Measurements from ENCODE around the gene TNXB.
"Not testable (repeated sequence)": the region's sequence is repeated elsewhere in the genome, so short reads cannot be mapped to it uniquely, and the experiment has no call there.

Gene TNXB

DNA sequence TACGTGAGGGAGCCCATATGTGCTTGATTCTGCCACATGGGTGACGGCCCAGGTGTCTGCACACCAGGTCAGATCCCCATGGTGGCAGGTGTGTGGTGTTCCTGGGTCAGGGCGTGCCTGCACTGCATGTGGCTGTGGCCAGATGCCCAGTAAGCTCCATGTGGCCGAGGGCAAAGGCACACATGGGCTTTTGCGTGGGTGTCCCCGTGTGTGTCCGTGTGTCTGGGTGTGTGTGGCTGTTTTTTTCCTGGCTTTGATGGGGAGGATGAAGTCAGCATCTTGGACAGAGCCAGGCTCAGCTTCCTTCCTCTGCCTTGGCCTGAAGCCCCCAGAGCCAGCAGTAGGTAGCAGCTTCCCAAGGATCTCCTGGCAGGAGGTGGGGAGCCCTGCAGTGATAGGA, 1.5 kb upstream of the TNXB start:
- no peak for DNase-seq (ENCODE audit: low spot score)

DNA sequence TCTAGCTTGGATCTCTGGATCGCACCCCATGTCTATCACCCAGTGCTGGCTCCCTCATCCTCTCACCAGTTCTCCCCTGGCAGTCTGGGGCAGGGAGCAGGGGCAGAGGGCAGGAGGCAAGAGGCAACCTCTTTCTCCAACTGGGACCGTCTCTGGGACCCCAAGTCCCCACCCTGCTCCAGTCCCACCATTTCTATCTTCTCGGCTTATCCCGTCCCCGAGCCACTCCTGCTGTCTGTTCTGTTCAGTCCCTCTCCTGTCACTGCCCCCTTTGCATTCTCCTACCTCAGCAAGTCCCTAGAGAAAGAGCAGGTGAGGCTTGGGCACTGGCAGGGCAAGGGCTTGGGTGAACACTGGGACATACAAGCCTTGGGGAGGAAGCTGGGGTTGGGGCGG, 625 bp upstream of the TNXB start:
- no peak for DNase-seq (ENCODE audit: low spot score)

DNA sequence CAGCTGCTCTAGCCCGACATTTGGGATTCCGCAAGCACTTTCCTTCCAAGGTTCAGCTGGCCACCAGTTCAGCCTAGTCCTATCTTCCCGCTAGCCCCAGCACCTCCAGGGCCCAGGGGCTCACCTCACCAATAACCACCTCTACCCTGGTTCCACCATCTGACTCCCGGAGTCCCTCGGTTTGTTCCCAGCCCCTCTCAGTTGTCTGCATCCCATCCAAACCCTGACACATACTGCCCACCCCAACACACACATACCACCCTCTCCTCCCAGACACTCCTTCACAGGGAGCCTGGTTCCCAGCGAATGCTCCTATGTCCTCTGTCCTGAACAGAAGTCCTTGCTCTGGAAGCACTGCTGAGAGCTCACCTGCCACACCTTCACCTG, 418 bp downstream of the TNXB start:
- DNase-seq (ENCODE audit: low spot score): no peak

DNA sequence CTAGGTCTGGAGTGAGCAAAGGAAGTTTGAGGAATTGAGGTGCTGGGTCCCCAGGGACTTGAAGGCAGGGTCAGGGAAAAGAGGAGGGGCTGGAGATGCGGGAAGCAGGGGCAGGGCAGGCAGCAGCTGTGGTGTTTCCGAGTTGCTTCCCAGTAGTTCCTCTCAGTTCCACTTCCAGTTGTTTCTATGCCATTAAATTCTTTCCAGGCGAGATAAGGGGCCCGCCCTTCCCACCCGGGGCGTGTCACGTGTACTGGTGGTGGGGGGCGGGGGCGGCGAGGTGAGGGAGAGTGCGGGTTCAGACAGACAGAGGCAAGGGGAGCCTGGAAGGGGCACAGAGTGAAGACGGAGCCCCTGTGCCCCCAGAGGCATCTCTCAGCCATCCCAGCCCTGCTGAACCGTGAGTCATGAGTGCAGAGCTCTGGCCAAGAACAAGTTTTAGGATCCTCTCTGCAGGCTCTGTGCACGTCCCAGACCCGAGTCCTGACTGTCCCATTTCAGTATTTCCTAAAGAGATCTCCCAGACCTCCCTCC, 977 bp downstream of the TNXB start:
- no peak for DNase-seq (ENCODE audit: low spot score)

DNA sequence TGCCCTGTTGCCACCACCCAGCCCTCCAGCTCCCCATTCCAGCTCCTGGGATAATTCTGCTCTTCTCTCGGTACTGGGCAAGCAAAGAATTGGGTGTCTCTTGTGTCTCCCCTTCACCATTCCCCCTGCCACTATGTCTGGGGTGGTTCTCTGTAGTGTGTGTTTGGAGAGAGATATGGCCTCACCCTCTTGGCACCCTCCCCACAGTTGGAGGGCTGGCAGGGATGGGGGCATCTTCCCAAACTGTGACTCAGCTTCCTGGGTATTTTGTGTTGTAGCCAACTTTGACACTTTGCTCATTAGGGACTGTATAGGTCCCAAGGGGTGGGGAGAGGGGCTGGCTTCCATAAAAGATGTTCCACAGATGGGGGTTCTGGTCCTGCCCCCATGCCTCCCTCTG, 1.7 kb downstream of the TNXB start:
- no peak for DNase-seq (ENCODE audit: low spot score)

DNA sequence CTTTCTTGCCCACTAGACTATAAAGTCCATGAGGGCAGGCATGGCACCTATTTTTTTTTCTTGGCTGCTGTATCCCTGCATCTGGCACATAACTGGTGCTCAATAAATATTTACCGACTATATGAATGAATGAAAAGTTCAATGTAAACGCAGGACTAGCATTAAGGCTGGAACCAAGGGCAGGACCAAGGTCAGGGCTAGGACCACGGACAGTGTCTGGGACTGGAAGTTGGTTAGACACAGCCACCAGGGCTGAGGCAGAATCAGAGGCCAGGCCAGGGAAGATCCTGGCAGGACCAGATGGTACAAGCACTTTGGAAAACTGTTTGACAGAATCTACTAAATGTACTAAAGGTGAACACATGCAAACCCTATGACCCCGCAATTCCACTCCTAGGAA, 3.7 kb downstream of the TNXB start:
- no peak for DNase-seq (ENCODE audit: low spot score)

DNA sequence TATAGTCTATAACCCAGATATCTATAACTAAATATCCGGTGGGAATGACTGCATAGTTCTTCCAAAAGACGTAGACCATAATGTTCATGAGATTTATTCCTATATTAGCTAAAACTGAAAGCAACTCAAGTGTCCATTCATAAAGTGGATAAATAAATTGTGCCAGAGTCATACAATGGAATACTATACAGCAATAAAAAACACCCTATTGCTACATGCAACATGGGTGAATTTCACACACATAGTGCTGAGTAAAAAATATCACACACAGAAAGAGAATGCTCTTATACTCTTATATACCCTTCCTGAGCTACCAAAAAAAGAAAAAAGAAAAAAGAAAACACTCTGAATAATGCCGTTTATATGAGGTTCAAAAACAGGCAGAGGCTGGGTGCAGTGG, 6.9 kb downstream of the TNXB start:
- DNase-seq (ENCODE audit: low spot score): no peak

DNA sequence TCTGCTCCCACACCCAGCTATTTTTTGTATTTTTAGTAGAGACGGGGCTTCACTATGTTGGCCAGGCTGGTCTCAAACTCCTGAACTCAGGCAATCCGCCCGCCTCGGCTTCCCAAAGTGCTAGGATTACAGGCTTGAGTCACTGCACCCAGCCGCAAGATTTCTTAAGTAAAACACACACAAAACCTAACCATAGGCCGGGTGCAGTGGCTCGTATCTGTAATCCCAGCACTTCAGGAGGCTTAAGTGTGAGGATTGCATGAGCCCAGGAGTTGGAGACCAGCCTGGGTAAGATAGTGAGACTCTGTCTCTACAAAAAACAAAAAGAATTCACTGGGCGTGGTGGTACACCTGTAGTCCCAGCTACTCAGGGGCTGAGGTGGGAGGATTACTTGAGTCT, 8.9 kb downstream of the TNXB start:
- not testable (repeated sequence) for DNase-seq (ENCODE audit: low spot score)

DNA sequence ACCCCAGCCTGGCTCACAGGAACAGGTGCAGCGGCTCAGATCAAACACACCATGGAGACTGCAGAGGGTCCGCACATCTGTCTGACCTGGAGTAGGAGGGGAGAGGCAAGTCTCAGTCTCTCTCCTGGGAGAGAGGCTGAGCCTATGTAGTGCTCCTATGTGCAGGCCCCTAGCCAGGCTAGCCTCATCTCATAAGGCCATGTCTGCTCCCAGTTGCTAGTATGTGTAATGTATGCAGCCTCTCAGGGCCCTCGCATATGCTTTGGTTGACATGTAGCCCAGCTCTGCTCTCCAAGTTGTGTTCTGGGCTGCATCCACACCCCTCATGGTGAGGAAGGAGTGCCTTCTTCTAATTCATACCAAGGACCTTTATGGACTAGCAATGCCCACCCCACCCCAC, 11.8 kb downstream of the TNXB start:
- DNase-seq (ENCODE audit: low spot score): no peak

DNA sequence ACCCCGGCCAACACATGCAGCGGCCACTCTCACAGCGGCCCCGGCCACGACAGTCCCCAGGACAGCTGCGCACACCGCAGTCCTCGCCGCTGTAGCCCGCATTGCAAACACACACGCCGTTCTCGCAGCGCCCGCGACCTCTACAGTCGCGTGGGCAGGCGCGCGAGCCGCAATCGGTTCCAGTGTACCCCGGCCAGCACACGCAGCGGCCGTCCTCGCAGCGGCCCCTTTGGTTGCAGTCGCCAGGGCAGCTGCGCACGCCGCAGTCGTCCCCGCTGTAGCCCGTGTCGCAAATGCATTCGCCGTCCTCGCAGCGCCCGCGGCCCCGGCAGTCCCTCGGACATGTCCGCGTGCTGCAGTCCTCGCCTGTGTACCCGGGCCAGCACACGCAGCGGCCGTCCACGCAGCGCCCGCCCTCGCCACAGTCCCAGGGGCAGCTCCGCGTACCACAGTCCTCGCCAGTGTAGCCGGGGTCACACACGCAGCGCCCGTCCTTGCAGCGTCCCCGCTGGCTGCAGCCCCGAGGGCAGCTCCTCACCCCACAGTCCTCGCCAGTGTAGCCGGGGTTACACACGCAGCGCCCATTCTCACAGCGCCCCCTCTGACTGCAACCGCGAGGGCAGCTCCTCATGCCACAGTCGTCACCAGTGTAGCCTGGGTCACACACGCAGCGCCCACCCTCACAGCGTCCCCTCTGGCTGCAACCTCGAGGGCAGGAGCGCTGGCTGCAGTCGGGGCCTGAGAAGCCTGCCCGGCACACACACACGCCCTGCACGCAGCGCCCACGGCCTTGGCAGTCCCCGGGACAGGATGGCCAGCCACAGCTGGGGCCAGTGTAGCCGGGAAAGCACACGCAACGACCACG, 12.5 kb downstream of the TNXB start:
- DNase-seq (ENCODE audit: low spot score): no peak

DNA sequence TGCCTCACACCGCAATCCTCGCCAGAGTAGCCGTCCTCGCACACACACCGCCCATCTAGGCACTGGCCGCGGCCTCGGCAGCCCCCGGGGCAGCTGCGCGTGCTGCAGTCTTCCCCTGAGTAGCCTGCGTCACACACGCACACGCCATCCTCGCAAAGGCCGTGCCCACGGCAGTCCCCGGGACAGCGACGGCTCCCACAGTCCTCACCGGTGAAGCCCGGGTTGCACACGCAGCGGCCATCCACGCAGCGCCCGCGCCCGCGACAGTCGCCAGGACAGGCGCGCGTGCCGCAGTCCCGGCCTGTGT, 13.1 kb downstream of the TNXB start:
- no peak for DNase-seq (ENCODE audit: low spot score)

DNA sequence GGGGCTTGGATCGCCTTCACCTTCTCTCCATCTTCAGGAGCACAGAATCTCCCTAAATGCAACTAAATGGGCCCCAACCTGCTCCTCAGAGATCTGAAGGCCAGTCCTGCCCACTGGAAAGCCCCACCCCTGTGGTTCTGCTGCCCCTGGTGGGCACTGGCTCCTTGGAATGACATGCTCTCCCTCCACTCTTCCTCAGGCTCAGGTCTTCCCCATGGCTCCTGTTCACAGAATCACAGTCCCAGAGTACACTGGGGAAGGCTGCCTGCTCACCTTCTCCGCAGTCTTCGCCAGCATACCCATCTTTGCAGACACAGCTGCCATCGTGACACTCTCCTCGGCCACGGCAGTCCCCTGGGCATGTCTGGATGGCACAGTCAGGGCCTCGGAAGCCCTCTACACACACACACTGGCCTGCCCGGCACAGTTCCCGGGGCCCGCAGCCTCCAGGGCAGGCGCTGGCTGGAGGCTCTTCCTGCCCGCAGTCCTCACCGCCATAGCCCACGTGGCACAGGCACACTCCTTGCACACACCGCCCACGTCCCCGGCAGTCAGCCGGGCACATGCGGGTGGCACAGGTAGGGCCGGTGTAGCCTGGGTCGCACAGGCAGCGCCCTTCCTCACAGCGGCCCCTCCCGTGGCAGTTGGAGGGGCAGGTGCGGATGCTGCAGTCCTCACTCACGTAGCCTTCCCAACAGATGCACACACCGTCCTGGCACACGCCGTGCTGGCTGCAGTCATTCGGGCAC, 13.6 kb downstream of the TNXB start:
- no peak for DNase-seq (ENCODE audit: low spot score)

DNA sequence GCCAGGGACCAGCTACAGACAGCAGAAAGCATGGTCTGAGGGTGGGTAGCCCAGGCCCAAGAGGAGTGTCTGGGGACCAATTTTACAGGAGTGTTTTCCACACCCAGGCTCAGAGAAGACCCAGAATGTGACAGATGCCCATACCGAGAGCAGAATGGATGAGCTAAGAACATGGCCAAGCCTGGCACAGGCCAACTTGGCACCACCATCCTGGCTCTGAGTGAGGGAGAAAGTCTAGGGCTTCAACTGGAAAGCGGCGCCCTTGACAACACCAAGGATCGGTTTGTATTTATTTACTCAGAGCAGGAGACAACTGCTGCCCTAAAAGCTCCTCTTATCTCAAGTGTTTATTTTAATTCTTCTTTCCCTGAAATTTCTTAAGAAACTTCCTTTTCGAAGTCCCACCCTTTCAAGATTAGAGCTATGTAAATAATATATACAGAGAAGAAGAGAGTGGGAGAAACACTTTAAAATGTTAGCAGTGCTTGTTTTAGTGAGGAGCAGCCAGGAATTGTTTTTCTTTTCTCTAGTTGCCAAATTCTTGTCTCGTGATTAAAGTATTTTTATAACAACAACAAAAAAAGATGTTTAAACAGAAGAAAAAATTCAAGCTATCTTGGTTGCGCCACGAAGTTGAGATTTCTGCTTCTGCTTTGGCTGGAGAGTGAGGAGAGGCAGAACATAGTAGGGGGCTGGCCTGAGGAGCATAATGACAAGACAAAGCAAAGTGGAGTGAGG, 16.2 kb downstream of the TNXB start:
- DNase-seq (ENCODE audit: low spot score): no peak

DNA sequence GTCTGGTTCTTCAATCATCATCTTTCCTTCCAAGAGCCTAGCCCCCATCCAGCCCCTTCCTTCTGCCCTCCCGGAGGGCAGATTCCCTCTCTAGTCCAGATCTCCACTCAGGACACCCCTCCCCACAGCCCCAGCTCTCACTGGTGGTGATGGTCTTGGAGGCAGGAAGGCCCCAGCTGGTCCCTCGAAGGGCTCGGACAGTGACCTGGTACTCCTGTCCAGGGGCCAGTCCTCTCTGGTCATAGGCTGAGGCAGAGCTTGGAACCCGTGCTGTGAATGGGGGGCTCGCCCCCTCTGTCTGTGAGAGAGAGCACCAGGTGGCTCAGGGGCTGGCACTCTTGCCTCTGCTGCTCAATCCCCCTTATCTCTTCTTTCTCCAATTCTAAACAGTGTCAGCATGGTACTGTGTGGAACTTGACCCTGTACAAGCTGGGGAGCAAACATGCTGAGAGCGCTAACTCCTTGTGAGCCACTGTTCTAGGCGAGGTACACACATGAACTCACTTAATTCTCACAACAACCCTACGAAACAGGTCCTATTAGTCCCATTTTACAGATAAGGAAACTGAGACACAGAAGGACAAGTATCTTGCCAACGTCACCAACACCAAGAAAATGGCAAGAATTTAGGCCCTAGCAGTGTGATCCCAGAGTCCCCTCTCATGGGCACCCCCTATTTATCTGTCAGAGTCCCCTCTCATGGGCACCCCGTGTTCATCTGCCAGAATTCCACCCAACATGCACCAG, 19.9 kb downstream of the TNXB start:
- DNase-seq (ENCODE audit: low spot score): no peak

DNA sequence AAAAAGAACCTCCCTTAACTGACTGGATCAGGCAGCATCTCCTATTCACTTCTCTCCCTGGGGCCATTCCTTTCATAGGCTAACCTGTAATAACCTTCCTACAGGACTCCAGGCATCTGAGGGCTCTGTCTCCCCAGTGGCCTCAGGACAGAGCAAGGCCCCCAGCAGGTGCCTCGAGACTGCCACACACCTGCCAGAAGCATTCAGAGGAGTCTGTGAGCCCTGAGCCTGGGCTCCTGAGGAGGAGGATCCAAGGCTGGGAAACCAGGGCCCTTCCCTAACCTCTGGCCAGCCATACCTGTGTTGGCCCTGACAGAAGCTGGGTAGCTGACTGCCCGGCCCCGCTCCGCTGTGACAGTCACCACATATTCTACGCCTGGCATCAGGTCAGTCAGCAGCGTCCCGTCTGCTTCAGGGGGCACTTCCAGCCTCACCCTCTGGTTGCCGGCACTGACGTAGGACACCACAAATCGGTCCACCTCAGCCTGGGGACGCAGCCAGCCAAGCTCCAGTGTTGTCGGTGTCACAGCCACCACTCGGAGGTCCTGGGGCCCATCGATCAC, 20.6 kb downstream of the TNXB start:
- no peak for DNase-seq (ENCODE audit: low spot score)

DNA sequence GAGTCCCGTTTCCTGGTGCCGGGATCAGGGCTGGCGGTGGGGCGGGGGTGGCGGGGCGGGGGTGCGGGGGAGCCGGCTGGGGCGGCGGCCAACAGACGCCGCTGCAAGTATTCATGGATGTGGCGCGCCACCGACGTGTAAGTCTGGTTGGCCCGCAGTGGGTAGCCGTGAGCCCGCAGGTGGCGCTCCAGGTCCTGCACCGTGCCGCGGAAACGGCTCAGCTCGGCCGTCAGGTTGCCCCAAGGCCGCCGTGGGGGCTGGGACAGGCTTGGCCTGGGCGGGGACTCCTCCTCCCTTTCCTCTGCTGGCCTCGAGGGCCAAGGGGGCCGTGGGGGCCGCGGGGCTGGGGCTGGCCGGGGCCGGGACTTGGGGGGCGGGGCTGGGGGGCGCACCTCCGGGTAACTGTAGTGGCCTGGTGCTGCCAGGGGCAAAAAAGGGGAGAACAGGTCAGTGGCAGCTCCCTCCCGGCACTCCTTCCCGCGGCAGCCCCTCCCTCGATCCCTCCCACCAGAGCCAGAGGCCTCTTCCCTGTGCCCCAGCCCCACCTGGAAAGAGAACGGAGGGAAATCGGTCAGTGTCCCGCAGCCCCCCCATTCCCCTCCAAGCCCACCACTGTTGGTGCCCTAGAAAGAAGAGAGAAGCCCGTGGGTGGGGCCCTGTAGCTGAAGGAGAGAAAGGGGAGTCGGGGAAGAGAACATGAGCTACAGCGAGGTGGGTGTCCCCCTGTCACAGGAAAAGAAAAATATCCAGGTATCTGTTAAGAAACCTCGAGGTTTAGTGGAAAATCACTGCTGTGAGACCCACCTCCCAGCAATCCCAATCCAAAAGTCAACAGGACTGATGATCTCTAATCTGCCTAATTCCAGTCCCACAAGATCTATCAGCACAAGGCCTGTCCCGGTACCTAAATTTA, 21.3 kb downstream of the TNXB start:
- peak; percentile 69 for DNase-seq (ENCODE audit: low spot score)

DNA sequence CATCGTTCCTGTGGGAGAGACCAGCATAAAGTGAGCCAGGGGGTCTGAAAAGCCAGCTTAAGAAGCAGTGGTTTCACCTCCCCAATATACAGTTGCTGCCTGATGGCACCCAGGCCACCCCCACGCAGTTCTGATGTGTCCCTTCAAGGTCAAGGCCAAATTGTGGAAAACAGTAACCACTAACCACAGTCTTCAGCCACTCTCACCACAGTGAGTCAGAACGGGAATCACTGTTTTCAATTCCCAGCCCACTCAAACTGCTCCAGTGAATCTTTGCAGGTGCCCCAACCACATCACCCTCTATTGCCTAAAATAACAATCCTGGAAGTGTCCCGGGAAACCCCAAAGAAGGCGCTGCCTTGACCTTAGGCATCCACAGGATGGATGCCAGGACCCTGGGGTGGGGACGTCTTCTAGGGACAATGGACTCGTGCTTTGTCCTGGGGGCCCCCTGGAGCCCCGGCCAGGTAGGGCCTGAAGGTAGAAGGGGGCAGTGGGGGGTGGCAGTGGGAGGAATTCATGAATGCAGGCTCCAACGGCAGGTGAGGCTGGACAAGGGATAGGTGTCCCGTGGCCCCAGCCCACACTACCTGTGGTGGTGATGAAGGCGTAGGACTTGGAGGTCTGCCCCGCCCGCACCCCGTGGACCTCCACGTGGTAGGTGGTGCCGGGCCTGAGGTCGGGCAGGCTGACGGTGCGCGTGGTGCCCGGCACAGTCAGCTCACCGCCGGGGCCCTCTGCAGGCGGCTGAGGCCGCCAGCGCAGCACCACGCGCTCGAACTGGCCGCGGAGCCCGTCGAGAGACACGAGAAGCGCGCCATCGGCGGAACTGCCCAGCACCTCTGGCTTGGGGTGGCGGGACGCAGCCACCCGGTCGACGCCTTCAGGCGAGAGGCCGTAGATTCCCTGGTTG, 22.2 kb downstream of the TNXB start:
- DNase-seq (ENCODE audit: low spot score): peak; percentile 49

DNA sequence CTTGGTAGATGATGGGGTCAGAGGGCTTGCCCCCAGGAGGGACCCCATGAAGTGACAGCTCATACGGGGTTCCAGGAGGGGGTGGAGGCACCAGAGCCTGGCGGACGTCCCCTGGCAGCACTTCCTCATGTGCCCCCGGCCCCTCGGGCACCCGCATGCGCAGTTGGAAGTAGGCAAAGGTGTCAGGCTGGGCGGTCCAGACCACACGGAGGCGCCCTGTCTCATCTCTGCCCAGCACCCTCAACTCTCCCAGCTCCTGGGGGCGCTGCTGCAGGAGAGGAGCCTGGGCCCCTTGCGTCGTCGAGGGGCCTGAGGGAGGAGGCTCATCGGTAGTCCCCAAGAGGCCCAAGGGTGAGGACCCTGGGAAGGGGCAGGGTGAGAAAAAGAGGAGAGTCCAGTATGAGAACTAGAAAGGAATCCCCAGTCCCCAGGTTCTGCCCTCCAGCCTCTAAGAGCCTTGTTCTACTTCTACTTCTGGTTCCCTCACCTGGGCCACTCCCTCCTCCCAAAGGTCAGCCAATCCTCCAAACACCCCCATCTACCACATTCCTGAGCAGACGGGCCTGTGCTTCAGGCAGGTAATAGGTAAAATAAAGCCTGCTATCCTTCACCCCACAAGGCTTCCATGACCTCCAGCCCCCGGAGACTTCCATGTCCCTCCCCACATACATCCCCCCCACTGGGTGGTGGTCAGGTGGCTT, 23.2 kb downstream of the TNXB start:
- DNase-seq (ENCODE audit: low spot score): no peak

DNA sequence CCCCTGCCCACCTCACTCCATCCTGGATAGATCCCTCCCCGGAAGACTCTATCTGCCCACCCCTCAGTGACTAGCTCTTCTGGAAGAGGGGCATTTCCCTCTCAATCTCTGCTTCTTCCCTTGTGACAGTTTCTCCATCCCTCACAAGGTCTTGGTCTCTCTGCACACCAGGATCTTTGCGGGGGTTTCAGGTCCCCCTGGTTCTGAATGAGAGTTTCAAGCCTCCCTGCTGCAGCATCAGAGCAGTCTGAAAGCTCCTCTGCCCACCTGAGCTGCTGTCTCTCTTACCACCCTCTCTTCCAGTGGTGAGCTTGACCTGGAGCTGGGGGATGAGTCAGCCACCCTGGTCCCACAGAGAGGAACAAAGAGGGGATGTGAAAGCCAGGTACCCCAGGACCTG, 24.4 kb downstream of the TNXB start:
- no peak for DNase-seq (ENCODE audit: low spot score)

Measured in activated CD4-positive, alpha-beta T cell treated with anti-CD3 and anti-CD28 coated beads, Interleukin-2, Interleukin-4, amounts not matched to agents 100 ng/mL and 50 ng/mL, durations not matched to agents 16 hours and 8 hours (primary cell).